Osteocyte (in vitro differentiated cells): ENCODE results near the gene LIPK. TPM values are rescaled to one million over a fixed set of nuclear protein-coding genes. Genes with fewer than 3 reads are reported as not detected.

Experiments
- DNase-seq: peaks from one replicate; pipeline ENCODE4 v3.0.0; 2021; ENCODE audit warnings: mixed read lengths; ENCODE audit not compliant: unreplicated experiment; ENCODE audit errors: extremely low spot score
- H3K27ac Mint-ChIP-seq: one replicate; pipeline ENCODE4 v1.8.0; 2021; ENCODE audit warnings: mild to moderate bottlenecking, mixed read lengths; ENCODE audit not compliant: unreplicated experiment
- H3K27me3 Mint-ChIP-seq: one replicate; pipeline ENCODE4 v1.8.0; 2021; ENCODE audit warnings: mixed read lengths; ENCODE audit not compliant: unreplicated experiment
- H3K36me3 Mint-ChIP-seq: one replicate; pipeline ENCODE4 v1.8.0; 2021; ENCODE audit warnings: mixed read lengths; ENCODE audit not compliant: unreplicated experiment
- H3K4me1 Mint-ChIP-seq: one replicate; pipeline ENCODE4 v1.8.0; 2021; ENCODE audit warnings: mixed read lengths; ENCODE audit not compliant: unreplicated experiment
- H3K4me3 Mint-ChIP-seq: one replicate; pipeline ENCODE4 v1.8.0; 2021; ENCODE audit warnings: mild to moderate bottlenecking, moderate library complexity, mixed read lengths; ENCODE audit not compliant: unreplicated experiment
- H3K9me3 Mint-ChIP-seq: one replicate; pipeline ENCODE4 v1.8.0; 2021; ENCODE audit warnings: mixed read lengths; ENCODE audit not compliant: unreplicated experiment
- total RNA-seq: library from RNA; stranded (reverse); gene quantifications from 2 replicates; pipeline ENCODE4 v1.2.1, GENCODE V29; 2021
- TF ChIP-seq, protein P1 (sequence below): fragments of 200-600 bp; sonication (generic); IDR thresholded peaks from 2 replicates; pipeline ENCODE4 v1.5.0; 2021; ENCODE audit warnings: antibody characterized with exemption, mild to moderate bottlenecking, moderate library complexity

The LIPK gene
- total RNA-seq, 1 donor from 2014 or later = not detected

DNA sequence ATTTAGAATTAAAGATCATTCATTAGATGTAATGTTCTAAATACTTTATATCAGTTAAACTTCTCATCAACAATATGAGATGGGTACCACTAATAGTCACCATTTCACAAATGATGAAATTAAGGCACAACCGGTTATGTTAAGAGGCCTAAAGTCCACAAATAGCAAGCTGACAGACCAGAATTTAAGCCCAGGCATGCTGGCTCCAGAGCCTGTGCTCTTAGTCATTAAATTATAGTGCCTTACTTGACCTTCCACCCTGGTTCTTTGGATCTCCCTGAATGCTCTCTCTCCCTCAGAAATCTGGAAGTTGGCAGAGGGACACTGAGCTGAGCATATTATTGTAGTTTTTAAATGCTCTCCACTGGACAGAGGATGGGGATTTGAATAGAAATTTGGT is 57.4 kb downstream of the LIPK start:
- DNase-seq = no peak
- H3K27ac Mint-ChIP-seq = no peak overlapping the region
- no peaks in the 10 kb centered on the region for H3K36me3 Mint-ChIP-seq
- no peaks in the 10 kb centered on the region for H3K4me1 Mint-ChIP-seq
- no peak overlapping the region for H3K4me3 Mint-ChIP-seq
- H3K27me3 Mint-ChIP-seq = peaks cover 7% of the 10 kb centered on the region
- TF ChIP-seq, protein P1, sequence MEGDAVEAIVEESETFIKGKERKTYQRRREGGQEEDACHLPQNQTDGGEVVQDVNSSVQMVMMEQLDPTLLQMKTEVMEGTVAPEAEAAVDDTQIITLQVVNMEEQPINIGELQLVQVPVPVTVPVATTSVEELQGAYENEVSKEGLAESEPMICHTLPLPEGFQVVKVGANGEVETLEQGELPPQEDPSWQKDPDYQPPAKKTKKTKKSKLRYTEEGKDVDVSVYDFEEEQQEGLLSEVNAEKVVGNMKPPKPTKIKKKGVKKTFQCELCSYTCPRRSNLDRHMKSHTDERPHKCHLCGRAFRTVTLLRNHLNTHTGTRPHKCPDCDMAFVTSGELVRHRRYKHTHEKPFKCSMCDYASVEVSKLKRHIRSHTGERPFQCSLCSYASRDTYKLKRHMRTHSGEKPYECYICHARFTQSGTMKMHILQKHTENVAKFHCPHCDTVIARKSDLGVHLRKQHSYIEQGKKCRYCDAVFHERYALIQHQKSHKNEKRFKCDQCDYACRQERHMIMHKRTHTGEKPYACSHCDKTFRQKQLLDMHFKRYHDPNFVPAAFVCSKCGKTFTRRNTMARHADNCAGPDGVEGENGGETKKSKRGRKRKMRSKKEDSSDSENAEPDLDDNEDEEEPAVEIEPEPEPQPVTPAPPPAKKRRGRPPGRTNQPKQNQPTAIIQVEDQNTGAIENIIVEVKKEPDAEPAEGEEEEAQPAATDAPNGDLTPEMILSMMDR = no peak
- no peaks in the 10 kb centered on the region for H3K9me3 Mint-ChIP-seq

DNA sequence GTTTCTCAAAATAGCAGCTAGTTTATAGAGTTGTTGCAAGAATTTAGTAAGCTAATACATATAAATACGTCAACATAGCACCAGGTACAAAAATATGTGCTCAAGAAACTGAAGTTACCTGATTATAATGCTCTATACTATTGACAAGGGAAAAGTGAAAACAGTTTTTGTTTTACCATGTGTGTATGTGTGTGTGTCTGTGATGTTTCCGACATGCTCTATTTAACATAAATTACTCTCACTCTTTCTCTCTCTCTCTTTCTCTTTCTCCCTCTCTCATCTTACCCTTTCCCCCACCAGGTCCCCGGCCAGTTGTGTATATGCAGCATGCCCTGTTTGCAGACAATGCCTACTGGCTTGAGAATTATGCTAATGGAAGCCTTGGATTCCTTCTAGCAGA is 58.1 kb downstream of the LIPK start:
- DNase-seq = no peak
- TF ChIP-seq, protein P1 = no peak
- H3K36me3 Mint-ChIP-seq = no peaks in the 10 kb centered on the region
- H3K4me3 Mint-ChIP-seq = no peak overlapping the region
- peaks cover 10% of the 10 kb centered on the region for H3K27me3 Mint-ChIP-seq
- H3K9me3 Mint-ChIP-seq = no peaks in the 10 kb centered on the region
- no peaks in the 10 kb centered on the region for H3K4me1 Mint-ChIP-seq
- no peak overlapping the region for H3K27ac Mint-ChIP-seq

- no peak overlapping the region for H3K4me3 Mint-ChIP-seq
- H3K36me3 Mint-ChIP-seq = no peaks in the 10 kb centered on the region
- no peaks in the 10 kb centered on the region for H3K4me1 Mint-ChIP-seq
- no peak for DNase-seq
- H3K9me3 Mint-ChIP-seq = no peaks in the 10 kb centered on the region
- H3K27me3 Mint-ChIP-seq = peaks cover 10% of the 10 kb centered on the region
- H3K27ac Mint-ChIP-seq = no peak overlapping the region
- TF ChIP-seq, protein P1 = no peak
Measured at GRCh38 chr10:88765816-88766215, 59.8 kb downstream of the LIPK start.

DNA sequence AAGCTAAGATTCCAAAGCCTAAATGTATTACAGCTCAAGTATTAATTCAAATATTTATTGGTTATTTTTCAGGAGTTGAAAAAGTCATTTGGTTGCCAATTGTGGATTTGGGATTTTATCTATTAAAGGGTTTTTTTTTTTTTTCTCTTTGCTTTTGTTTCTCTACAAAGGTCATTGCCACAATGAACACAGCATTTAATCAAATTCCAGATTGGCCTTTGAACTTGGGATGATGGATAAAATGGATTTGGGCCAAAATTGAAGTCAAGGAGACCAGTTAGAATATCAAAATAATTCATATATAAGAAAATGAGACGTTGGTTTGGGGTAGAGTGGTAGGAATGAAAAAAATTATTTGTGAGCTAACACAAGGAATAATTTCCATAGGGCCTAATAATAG is 63.3 kb downstream of the LIPK start:
- no peak overlapping the region for H3K4me3 Mint-ChIP-seq
- no peak overlapping the region for H3K27ac Mint-ChIP-seq
- no peak for DNase-seq
- no peaks in the 10 kb centered on the region for H3K4me1 Mint-ChIP-seq
- H3K27me3 Mint-ChIP-seq = peaks cover 16% of the 10 kb centered on the region
- TF ChIP-seq, protein P1 = no peak
- peaks cover 15% of the 10 kb centered on the region for H3K9me3 Mint-ChIP-seq
- no peaks in the 10 kb centered on the region for H3K36me3 Mint-ChIP-seq

DNA sequence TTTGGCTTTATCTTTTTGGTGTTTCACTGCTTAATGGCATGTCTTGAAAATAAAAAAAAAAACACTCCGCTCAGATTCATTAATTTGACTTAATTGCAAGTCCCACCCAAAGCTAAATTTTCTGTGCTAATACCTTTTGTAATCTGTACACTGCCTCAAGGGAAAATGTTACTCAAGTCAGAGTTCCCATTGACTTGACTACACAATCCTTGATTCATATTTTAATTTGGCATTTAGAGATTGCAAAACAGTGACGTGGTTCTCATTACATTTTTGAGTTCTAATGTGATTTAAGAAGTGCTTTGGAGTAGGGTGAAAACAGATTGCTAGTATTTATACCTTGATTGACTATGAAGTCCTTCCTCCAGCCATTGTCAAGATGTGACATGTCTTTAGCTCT is 75.2 kb downstream of the LIPK start:
- H3K4me3 Mint-ChIP-seq = no peak overlapping the region
- TF ChIP-seq, protein P1 = no peak
- H3K27ac Mint-ChIP-seq = no peak overlapping the region
- H3K9me3 Mint-ChIP-seq = no peaks in the 10 kb centered on the region
- no peak for DNase-seq
- H3K27me3 Mint-ChIP-seq = peaks cover 21% of the 10 kb centered on the region
- no peaks in the 10 kb centered on the region for H3K36me3 Mint-ChIP-seq
- H3K4me1 Mint-ChIP-seq = no peaks in the 10 kb centered on the region
